VCaP (cell line): ENCODE results near the gene TAF11L13.

Source experiments
- H3K27ac ChIP-seq: fragments of 450-650 bp; 2 replicates; pipeline ENCODE4 v1.5.1; 2017
- CTCF ChIP-seq: fragments of 450-650 bp; conservative IDR thresholded peaks from 2 replicates; pipeline ENCODE4 v1.5.1; 2017; ENCODE audit warnings: mild to moderate bottlenecking, moderate library complexity

The TAF11L13 gene

GRCh38 chr5:17678751-17679324 is 47.0 kb downstream of the TAF11L13 start:
- no peak overlapping the region for H3K27ac ChIP-seq
- no peak for TF ChIP-seq CTCF

GRCh38 chr5:17679597-17680203 is 47.8 kb downstream of the TAF11L13 start:
- TF ChIP-seq CTCF, result no peak
- H3K27ac ChIP-seq, result no peak overlapping the region

GRCh38 chr5:17680737-17681136 is 48.8 kb downstream of the TAF11L13 start:
- no peak for TF ChIP-seq CTCF
- H3K27ac ChIP-seq, result no peak overlapping the region
